SK-N-SH (cell line): Measurements from ENCODE around the gene EHBP1L1. TPM values are rescaled to one million over a fixed set of nuclear protein-coding genes. Genes with fewer than 3 reads are reported as not detected.

Source experiments
- CTCF ChIA-PET: fragments of 300-600, 350-600 bp; formaldehyde crosslinking; extraction: SDS; loops from one replicate; lab custom pipeline; 2021; lab: Yijun Ruan, JAX
- POLR2A ChIA-PET: fragments of 350-600 bp; sonication (Branson Sonifier 250); formaldehyde crosslinking; extraction: SDS; loops from one replicate; lab custom pipeline; 2020; ENCODE audit warnings: antibody characterized with exemption, inconsistent platforms; lab: Yijun Ruan, JAX
- DNase-seq: peaks from one replicate; pipeline ENCODE4 v3.0.0; 2012
- H2AFZ ChIP-seq: fragments of 200-600 bp; sonication (generic); 2 replicates; pipeline ENCODE4 v1.8.1; 2016; ENCODE audit warnings: antibody characterized with exemption, mild to moderate bottlenecking, low read depth
- H3F3A ChIP-seq: fragments of 200-600 bp; sonication (generic); replicated peaks from 2 replicates; pipeline ENCODE3; 2016; ENCODE audit warnings: antibody characterized with exemption, mild to moderate bottlenecking; ENCODE audit not compliant: insufficient read depth
- H3K27ac ChIP-seq, 2 experiments: fragments of 200-500 bp in 1 of 2; fragments of 200-600 bp in 1 of 2; sonication (Bioruptor generic) in 1 of 2; sonication (generic), shearing (Covaris generic) in 1 of 2; 2 replicates each; pipeline versions ENCODE4 v1.5.1 to v1.6.1; 2014 to 2016; ENCODE audit warnings: low read depth in 2 of 2, inconsistent platforms in 1 of 2, low read length in 1 of 2, mild to moderate bottlenecking in 1 of 2, mixed read lengths in 1 of 2
- H3K27me3 ChIP-seq: fragments of 200-600 bp; sonication (generic), shearing (Covaris generic); 2 replicates; pipeline ENCODE4 v1.6.1; 2016; ENCODE audit warnings: mixed run types; ENCODE audit not compliant: insufficient read depth
- H3K36me3 ChIP-seq, 2 experiments: fragments of 200-500 bp in 1 of 2; fragments of 200-600 bp in 1 of 2; sonication (Bioruptor generic) in 1 of 2; sonication (generic) in 1 of 2; replicated peaks in 1 of 2; 2 replicates each; pipeline versions ENCODE3 to v1.5.1; 2014 to 2016; ENCODE audit warnings: low read length in 1 of 2, mild to moderate bottlenecking in 1 of 2; ENCODE audit not compliant: insufficient read depth in 2 of 2, control insufficient read depth in 1 of 2
- H3K4me1 ChIP-seq, 2 experiments: fragments of 200-500 bp in 1 of 2; fragments of 200-600 bp in 1 of 2; sonication (Bioruptor generic) in 1 of 2; sonication (generic), shearing (Covaris generic) in 1 of 2; 2 replicates each; pipeline versions ENCODE4 v1.5.1 to v1.6.1; 2014 to 2016; ENCODE audit warnings: low read depth in 1 of 2, low read length in 1 of 2, mixed run types in 1 of 2; ENCODE audit not compliant: insufficient read depth in 2 of 2, control insufficient read depth in 1 of 2
- H3K4me2 ChIP-seq: fragments of 200-600 bp; sonication (generic), shearing (Covaris generic); 2 replicates; pipeline ENCODE4 v1.6.1; 2017; ENCODE audit warnings: mixed run types
- H3K4me3 ChIP-seq, 2 experiments: fragments of 200-500 bp in 1 of 2; fragments of 200-600 bp in 1 of 2; sonication (Bioruptor generic) in 1 of 2; sonication (generic), shearing (Covaris generic) in 1 of 2; 2 replicates each; pipeline versions ENCODE4 v1.5.1 to v1.8.1; 2014 to 2016; ENCODE audit warnings: low read depth in 2 of 2, inconsistent platforms in 1 of 2, low read length in 1 of 2, mild to moderate bottlenecking in 1 of 2, mixed read lengths in 1 of 2, moderate library complexity in 1 of 2
- H3K79me2 ChIP-seq: fragments of 200-600 bp; sonication (generic); 2 replicates; pipeline ENCODE4 v1.8.1; 2017; ENCODE audit warnings: mild to moderate bottlenecking; ENCODE audit not compliant: insufficient read depth
- H3K9ac ChIP-seq: fragments of 200-600 bp; sonication (generic); 2 replicates; pipeline ENCODE4 v1.6.1; 2017; ENCODE audit warnings: mixed run types
- H3K9me2 ChIP-seq: fragments of 200-600 bp; sonication (generic); 2 replicates; pipeline ENCODE4 v1.6.1; 2017; ENCODE audit warnings: mixed run types
- H3K9me3 ChIP-seq: fragments of 200-600 bp; sonication (generic); 2 replicates; pipeline ENCODE4 v1.6.1; 2017; ENCODE audit warnings: mixed run types, mild to moderate bottlenecking, moderate library complexity
- H4K20me1 ChIP-seq: fragments of 200-600 bp; sonication (generic); 2 replicates; pipeline ENCODE4 v1.6.1; 2017; ENCODE audit warnings: mild to moderate bottlenecking, mixed run types; ENCODE audit not compliant: insufficient read depth
- CTCF ChIP-seq: fragments of 200-600 bp; sonication (generic); IDR thresholded peaks from 2 replicates; pipeline ENCODE4 v1.6.1; 2017; ENCODE audit warnings: antibody characterized with exemption, mild to moderate bottlenecking, moderate library complexity
- ELF1 ChIP-seq: IDR thresholded peaks from 2 replicates; pipeline ENCODE4 v1.4.0; 2012
- EP300 ChIP-seq, 2 experiments: IDR thresholded peaks; 2 replicates each; pipeline versions ENCODE4 v1.4.0 to v1.6.1; 2012; ENCODE audit warnings: borderline replicate concordance in 1 of 2, low read depth in 1 of 2, low read length in 1 of 2
- EZH2phosphoT487 ChIP-seq: fragments of 200-600 bp; sonication (generic); IDR thresholded peaks from 2 replicates; pipeline ENCODE4 v1.6.1; 2017; ENCODE audit warnings: low read depth, mixed run types, mild to moderate bottlenecking, antibody characterized with exemption, moderate library complexity, borderline replicate concordance
- FOXJ3 ChIP-seq: sonication (generic); formaldehyde crosslinking; IDR thresholded peaks from 2 replicates; pipeline ENCODE4 v1.5.1; 2020; ENCODE audit warnings: mild to moderate bottlenecking, missing genetic modification reagents
- GATA2 ChIP-seq: sonication (generic); formaldehyde crosslinking; IDR thresholded peaks from 2 replicates; pipeline ENCODE4 v1.5.0; 2020; ENCODE audit warnings: mild to moderate bottlenecking, missing genetic modification reagents
- MEF2A ChIP-seq: IDR thresholded peaks from 2 replicates; pipeline ENCODE4 v1.4.0; 2012; ENCODE audit warnings: low read depth, borderline replicate concordance
- MXI1 ChIP-seq: IDR thresholded peaks from 2 replicates; pipeline ENCODE4 v1.6.1; 2012; ENCODE audit warnings: mild to moderate bottlenecking, low read depth, low read length, improper control_type of control experiment
- NFIC ChIP-seq: IDR thresholded peaks from 2 replicates; pipeline ENCODE4 v1.4.0; 2012; ENCODE audit warnings: borderline replicate concordance
- PBX3 ChIP-seq: IDR thresholded peaks from 2 replicates; pipeline ENCODE4; 2012
- POLR2AphosphoS5 ChIP-seq: IDR thresholded peaks from 2 replicates; pipeline ENCODE4 v1.6.1; 2012; ENCODE audit warnings: low read depth, low read length
- RAD21 ChIP-seq: IDR thresholded peaks from 2 replicates; pipeline ENCODE4 v1.6.1; 2012; ENCODE audit warnings: mild to moderate bottlenecking, low read length
- RFX5 ChIP-seq: IDR thresholded peaks from 2 replicates; pipeline ENCODE4 v1.6.1; 2012; ENCODE audit warnings: mild to moderate bottlenecking, improper control_type of control experiment, low read length
- RXRA ChIP-seq: IDR thresholded peaks from 2 replicates; pipeline ENCODE4 v1.4.0; 2012; ENCODE audit warnings: low read depth, mild to moderate bottlenecking, borderline replicate concordance
- TAF1 ChIP-seq: IDR thresholded peaks from 2 replicates; pipeline ENCODE4 v1.6.1; 2012; ENCODE audit warnings: low read depth, mild to moderate bottlenecking, low read length, moderate library complexity, borderline replicate concordance
- TCF12 ChIP-seq: IDR thresholded peaks from 2 replicates; pipeline ENCODE4 v1.4.0; 2012
- YY1 ChIP-seq: IDR thresholded peaks from 2 replicates; pipeline ENCODE4 v1.4.0; 2012; ENCODE audit warnings: low read depth, mild to moderate bottlenecking
- ZBTB33 ChIP-seq: IDR thresholded peaks from 2 replicates; pipeline ENCODE4 v1.4.0; 2012; ENCODE audit warnings: low read depth, borderline replicate concordance
- WGBS: methylation state at CpG from one replicate; pipeline ENCODE4 v1.1.6; 2017; ENCODE audit warnings: low lambda C conversion rate; 5-methylcytosine and 5-hydroxymethylcytosine counted together
- polyA plus RNA-seq, 3 experiments: library from polyadenylated mRNA; depleted of rRNA; stranded (reverse); fragments of >200 nt; gene quantifications; 2 replicates each; pipeline ENCODE4 v1.2.3, GENCODE V29; 2012

Gene EHBP1L1
- polyA plus RNA-seq, 1 of the 3 experiments (the other 2 are of a cell fraction): 48.7 TPM

- Histone ChIP-seq H3K9me3 (no peaks in the 10 kb centered on the region), H3K4me1 (peaks cover 19 to 24% of the 10 kb centered on the region in 2 experiments; a peak in 2 of 4 replicates), H3K9ac (no peak overlapping the region), H4K20me1 (peaks cover 12% of the 10 kb centered on the region; the same call in 1 of the 2 replicates), H3F3A (peaks cover 26% of the 10 kb centered on the region), H3K9me2 (no peaks in the 10 kb centered on the region), H3K4me3 (no peak overlapping the region), H3K79me2 (peaks cover 32% of the 10 kb centered on the region), H2AFZ (no peak overlapping the region), H3K4me2 (no peak overlapping the region), H3K36me3 (peaks cover 13 to 42% of the 10 kb centered on the region in 2 experiments), H3K27ac (no peak overlapping the region), H3K27me3 (no peaks in the 10 kb centered on the region)
- DNase-seq: no peak
- ChIA-PET CTCF (interaction anchor here (13.3 kb wide), 1 partner anchor 11 kb away, joined by 216 read pairs; the partner anchor contains the start of gene KCNK7), POLR2A (no interaction called here)
- TF ChIP-seq RFX5 (no peak), RXRA (no peak), ZBTB33 (no peak), TCF12 (no peak), NFIC (no peak), RAD21 (no peak), GATA2 (CRISPR knock-in tag) (no peak), MXI1 (no peak), CTCF (no peak), MEF2A (no peak), ELF1 (no peak), EZH2phosphoT487 (no peak), YY1 (no peak), TAF1 (no peak), POLR2AphosphoS5 (no peak), PBX3 (no peak), EP300 (IDR thresholded peaks at IDR 0.05; ENCODE audit: borderline replicate concordance in 1 of 2, low read depth in 1 of 2, low read length in 1 of 2) (no peak), FOXJ3 (CRISPR knock-in tag) (no peak)
- 93% methylated on average over 2 of the region's 19 CpGs for WGBS
These were observed 4.3 kb downstream of the EHBP1L1 start for GRCh38 chr11:65580031-65580692.
